Pulmonary artery endothelial cell (primary cell): ENCODE results near the gene CYP46A1. TPM values are rescaled to one million over a fixed set of nuclear protein-coding genes. Genes with fewer than 3 reads are reported as not detected.

Experiments used
- DNase-seq: peaks from one replicate; pipeline ENCODE4 v3.0.0-alpha.2; 2011; ENCODE audit warnings: low read depth, low spot score
- total RNA-seq: library from RNA; depleted of rRNA; stranded (reverse); fragments of >200 nt; gene quantifications from 2 replicates; pipeline ENCODE4 v1.2.3, GENCODE V29; 2014

Gene CYP46A1
- total RNA-seq, 1 donor from 2014 or later, result under 0.01 TPM

GRCh38 chr14:99673305-99674063, 10.6 kb upstream of the CYP46A1 start:
- DNase-seq, result no peak

GRCh38 chr14:99674064-99674650, 9.9 kb upstream of the CYP46A1 start:
- DNase-seq, result no peak

GRCh38 chr14:99674776-99675381, 9.2 kb upstream of the CYP46A1 start:
- DNase-seq, result no peak

- DNase-seq, result no peak
These were observed 8.7 kb upstream of the CYP46A1 start for GRCh38 chr14:99675382-99675835.

DNA sequence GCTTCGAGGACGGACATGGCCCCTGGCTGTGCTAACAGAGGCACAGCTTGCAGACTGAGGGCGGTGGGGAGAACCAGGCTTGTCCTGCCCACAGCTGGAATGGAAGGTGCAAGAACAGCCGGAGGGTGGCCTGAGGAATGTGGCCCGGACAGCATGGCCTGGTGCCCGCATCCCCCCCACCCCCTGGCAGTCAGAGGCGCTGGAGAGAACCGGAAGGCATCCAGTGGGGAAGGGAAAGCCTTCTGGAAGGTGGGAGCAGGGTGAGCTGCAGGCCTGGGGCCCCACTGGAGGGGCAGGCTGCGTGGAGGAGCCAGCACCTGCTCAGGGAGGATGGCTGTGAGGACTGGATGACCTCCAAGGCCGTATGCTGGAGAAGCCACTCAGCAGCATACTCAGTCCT, 8.1 kb upstream of the CYP46A1 start:
- no peak for DNase-seq

DNA sequence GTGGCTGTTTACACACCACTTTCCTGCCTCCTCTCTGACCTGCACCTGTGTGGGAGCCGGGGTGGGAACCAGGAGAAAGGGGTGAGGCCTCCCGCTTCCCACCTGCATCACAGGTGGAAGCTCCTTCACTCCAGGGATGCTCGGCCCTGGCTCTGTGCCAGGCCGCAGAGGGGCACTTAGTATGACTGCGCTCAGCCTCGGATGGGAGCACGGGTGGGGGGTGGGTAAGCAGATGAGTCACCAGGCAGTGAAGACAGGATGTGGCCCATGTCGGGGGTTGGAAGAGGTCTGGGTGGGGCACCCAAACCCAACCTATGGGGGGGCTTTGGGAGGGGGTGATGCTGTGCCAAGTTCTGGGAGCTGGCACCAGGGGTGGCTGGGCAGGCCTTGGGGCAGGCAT, 7.4 kb upstream of the CYP46A1 start:
- DNase-seq, result no peak

- DNase-seq, result no peak
These were observed 6.6 kb upstream of the CYP46A1 start for GRCh38 chr14:99677231-99678140.

- DNase-seq, result no peak
These were observed 5.9 kb upstream of the CYP46A1 start for GRCh38 chr14:99678198-99678597.

DNA sequence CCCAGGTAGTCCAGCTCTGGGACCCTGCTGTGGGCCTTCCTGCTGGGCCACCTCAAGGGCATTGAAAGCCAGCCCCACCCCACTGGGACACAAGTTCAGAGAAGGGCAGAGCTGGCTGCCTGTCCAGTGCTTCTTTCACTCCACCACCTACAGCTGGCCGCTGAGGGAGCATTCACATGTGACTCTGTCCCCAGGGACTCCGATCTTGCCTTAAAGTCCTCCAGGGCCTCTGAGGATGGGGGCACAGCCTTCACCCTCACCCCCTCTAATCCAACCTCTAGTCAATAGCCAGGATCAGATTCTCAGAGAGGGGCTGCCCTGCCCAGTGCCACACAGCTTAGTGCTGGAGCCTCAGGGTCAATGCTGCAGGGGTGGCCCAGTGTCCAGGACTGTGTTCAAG, 5.0 kb upstream of the CYP46A1 start:
- DNase-seq, result no peak

- no peak for DNase-seq
These were observed 4.6 kb upstream of the CYP46A1 start for GRCh38 chr14:99679543-99679942.

DNA sequence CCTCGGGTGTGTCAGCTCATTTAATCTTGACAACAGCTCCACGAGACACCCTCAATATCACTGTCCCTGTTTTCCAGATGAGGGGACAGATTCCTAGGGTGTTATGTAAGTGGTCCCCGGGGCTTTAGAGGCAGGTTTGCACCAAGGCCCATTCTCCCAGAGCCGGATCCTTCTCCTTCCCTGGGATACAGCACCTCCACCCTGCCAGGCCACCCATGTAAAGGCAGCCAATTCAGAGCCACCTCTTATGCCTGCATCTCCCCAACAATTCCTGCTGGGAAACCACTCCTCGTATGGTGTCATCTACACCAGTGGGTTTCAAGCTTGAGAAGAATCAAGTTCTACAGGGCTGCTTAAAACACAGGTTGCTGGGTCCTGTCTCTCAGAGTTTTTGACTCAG, 4.1 kb upstream of the CYP46A1 start:
- no peak for DNase-seq

- DNase-seq, result no peak
These were observed 2.8 kb upstream of the CYP46A1 start for GRCh38 chr14:99681101-99681831.

DNA sequence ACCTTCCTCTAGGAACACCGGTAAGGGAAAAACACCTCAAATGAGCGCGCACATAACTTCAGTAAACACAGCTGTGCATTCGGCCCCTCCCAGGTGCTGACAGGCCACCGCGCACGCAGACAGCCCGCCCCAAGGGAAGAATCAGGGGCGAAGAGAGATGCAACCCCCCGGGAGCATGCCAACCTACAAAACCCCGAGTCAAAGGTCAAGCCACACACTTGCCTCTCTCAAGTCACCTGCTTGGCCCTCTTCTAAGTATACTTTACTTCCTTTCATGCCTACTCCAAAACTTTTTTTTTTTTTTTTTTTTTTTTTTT, 2.3 kb upstream of the CYP46A1 start:
- DNase-seq, result no peak

DNA sequence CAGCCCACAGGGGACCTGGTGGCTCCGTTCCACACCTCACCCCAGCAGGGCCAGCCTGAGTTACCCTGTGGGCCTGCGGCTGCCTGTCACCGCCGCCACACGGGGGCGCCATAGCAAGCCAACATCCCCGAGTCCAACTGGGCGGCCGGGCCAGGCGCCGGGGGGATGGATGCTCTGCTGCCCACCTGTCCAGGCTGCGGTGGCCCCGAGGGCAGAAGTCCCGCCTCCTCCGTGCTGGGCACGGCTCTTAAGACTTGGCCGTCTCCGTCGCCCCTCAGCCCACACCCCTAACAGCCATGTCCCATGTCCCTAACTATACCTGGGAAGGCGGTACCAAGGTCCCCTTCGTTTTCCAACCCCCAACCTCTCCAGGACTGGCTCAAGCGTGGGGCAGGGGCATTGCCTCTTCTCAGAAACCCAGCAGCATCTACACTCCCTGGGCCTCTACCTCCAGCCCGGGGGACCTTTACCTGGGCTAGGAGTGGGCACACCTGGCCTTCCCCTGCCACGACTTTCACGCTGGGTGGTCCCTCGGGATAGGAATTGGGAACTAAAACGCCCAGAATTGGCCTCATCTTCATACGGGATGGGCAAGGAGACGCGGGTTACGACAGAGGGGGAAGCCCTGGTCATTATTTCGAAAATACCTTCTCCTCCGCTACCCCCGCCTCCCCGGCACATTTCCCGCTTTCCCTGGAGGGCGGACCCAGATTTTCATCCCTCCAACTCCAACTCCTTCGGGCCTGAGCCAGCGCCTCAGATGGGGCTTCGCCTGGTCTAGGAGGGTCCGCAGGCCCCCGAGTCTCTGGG, 1.1 kb upstream of the CYP46A1 start:
- peak; percentile 15 for DNase-seq

DNA sequence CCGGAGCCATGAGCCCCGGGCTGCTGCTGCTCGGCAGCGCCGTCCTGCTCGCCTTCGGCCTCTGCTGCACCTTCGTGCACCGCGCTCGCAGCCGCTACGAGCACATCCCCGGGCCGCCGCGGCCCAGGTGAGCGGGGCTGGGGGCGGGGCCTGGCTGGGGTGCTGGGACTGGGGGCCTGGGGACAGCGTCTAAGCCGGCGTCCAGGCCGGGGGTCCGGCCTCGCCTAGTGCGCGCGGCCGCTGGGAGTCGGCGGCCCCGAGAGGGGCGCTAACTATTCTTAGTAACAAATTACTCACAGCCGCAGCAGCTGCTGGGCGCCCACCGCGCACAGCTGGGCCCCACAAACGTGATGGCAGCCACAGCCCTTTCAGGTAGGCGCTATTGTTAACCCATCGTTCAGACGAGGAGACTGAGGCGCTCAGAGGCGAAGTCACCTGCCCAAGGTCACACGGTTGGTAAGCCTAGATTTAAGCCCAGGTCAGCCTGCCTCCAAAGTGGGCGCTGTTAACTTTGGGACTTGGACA, 374 bp downstream of the CYP46A1 start:
- DNase-seq, result no peak

GRCh38 chr14:99685151-99685591, 1.1 kb downstream of the CYP46A1 start:
- DNase-seq, result no peak

- no peak for DNase-seq
These were observed 1.5 kb downstream of the CYP46A1 start for GRCh38 chr14:99685596-99685995.

- DNase-seq, result no peak
These were observed 2.6 kb downstream of the CYP46A1 start for GRCh38 chr14:99686557-99687283.
